Ramos (cell line): ENCODE measurements around the gene TMEM182.

ENCODE experiments used
- in situ Hi-C: fragments of 300-500 bp; cut with MboI; formaldehyde crosslinking; loops from one replicate; pipeline ENCODE4 v1.14.3; 2022; ENCODE audit warnings: low sequenced_read_pairs; ENCODE audit not compliant: unreplicated experiment

Gene TMEM182, protein sequence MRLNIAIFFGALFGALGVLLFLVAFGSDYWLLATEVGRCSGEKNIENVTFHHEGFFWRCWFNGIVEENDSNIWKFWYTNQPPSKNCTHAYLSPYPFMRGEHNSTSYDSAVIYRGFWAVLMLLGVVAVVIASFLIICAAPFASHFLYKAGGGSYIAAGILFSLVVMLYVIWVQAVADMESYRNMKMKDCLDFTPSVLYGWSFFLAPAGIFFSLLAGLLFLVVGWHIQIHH

DNA sequence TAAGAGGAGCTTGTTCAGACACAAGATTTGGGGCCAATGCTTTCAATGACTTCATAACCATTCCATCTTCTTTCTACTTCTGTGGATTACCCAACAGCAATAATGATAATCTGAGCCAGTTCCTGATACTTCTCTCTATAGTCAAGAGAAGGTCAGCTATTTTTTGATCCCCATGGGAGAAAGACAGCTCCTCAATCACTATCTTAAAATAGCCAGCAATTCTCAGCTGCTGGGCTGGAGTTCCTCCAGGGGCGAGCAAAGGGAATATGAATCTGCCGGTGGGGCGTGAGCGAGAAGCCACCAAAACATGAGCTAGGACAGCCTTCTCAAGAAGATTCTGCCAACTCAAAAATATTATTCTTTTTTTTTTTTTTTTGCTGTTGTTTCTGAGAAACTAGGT lies at the start of gene TMEM182:
Gene TMEM182 (plus strand): TSS at position 269 of the 400 bp plus-strand sequence. CDS start 187 bp downstream, outside the sequence.
- in situ Hi-C loops = no loop called here

- in situ Hi-C loops = no loop called here
Observed at GRCh38 chr2:102717308-102718018, 44.4 kb upstream of the TMEM182 start.

DNA sequence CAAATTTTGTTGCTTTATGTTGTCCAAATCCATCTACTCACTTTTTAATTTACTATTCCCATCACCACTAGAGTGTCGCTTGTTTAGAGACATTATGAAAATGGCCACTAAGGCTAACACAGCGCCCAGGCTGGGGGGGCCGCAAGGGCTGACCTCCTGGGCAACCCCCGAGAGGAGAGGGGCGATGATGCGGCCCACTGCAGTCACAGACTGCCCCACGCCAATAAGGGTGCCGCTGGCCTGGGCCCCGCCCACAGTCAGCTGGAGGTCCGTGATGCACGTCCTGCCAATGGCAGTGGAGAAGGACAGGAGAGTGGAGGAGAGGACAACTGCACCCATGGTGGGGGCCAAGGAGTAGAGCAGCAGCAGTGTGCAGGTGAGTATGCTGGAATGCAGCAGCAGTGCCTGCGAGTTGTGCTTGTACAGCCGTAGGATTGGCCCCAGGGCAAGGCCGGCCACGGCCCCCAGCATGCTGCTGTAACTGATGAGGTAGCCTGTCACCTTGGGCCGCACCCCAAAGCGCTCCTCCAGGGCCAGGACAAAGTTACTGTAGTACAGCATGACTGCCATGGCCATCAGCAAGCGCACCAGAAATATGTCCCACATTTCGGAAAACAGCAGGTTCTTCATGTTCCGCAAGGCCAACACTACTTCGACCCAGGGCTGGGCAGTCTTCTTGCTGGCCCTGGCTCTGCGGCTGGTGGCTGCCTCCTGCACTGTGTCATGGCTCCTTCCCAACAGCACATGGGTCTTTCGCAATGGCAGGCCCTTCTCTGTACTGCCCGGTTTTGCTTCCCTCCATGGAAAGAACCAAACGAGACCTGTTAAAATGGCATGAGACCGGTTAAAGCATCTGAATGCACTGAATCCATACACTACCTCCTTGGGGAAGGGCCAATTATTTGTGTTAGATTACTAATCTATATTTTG lies 43.2 kb upstream of the TMEM182 start:
- in situ Hi-C loops = no loop called here

- in situ Hi-C loops = no loop called here
Observed at GRCh38 chr2:102724016-102724490, 37.8 kb upstream of the TMEM182 start.

- in situ Hi-C loops = no loop called here
Observed at GRCh38 chr2:102724553-102724952, 37.3 kb upstream of the TMEM182 start.

GRCh38 chr2:102726128-102727087 lies 35.4 kb upstream of the TMEM182 start:
- in situ Hi-C loops = no loop called here

- in situ Hi-C loops = no loop called here
Observed at GRCh38 chr2:102735416-102736109, 26.3 kb upstream of the TMEM182 start.

DNA sequence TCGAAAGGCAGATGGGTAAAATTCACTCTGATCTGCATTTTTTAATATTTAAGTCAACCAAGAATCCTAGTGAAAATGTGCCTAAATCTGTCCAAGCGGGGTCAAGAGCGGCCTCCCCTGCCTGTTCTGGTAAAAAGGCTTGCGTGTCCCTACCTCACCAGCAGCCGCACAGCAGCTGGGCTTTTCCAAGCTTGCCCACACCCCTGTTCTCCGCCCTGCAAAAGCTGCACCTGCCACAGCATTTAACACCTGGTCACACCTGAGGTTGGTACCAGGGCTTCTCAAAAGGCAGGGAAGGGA lies 25.8 kb upstream of the TMEM182 start:
- in situ Hi-C loops = no loop called here

GRCh38 chr2:102736410-102737409 lies 25.1 kb upstream of the TMEM182 start:
- in situ Hi-C loops = no loop called here

GRCh38 chr2:102737431-102737830 lies 24.4 kb upstream of the TMEM182 start:
- in situ Hi-C loops = no loop called here

- in situ Hi-C loops = no loop called here
Observed at GRCh38 chr2:102743259-102743658, 18.6 kb upstream of the TMEM182 start.

DNA sequence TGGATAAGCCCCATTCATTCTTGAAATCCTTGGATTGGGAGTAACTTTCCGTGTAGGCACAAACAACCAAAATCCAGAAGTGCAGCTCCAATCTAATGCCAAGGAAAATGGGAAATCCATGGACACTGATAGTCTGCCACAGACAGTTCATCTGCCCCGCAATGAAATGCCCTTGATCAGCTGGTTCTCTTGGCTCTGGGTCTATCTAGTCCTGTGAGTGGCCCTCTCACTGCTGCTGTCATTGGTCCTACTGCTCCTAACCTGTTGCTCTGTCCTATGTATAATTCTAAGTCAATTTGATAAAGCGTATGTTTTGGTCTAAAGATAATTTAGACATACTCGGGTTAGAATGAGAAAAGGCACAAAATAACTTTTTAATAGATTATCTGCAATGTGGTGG lies 13.7 kb upstream of the TMEM182 start:
- in situ Hi-C loops = no loop called here

DNA sequence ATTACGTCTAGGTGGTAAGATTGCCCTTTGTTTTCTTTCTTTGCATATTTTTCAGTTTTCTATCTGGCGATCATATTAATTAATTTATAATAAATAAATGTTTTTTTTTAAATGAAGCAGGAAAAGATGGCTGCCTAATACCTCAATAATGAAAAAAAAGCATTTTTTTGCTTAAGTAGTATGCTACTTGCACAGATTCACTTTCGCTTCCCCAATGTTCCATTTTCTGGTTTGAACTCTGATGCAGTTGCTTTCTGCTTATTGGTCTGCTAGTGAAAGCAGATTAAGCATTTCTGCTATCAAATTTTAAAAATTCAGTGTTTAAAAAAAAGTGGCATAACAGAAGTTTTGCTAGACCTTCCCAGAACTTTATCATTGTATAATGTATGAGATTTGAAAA lies 11.9 kb upstream of the TMEM182 start:
- in situ Hi-C loops = no loop called here

- in situ Hi-C loops = no loop called here
Observed at GRCh38 chr2:102753563-102754159, 8.2 kb upstream of the TMEM182 start.

- in situ Hi-C loops = no loop called here
Observed at GRCh38 chr2:102754456-102755145, 7.2 kb upstream of the TMEM182 start.

GRCh38 chr2:102755284-102755683 lies 6.5 kb upstream of the TMEM182 start:
- in situ Hi-C loops = no loop called here

DNA sequence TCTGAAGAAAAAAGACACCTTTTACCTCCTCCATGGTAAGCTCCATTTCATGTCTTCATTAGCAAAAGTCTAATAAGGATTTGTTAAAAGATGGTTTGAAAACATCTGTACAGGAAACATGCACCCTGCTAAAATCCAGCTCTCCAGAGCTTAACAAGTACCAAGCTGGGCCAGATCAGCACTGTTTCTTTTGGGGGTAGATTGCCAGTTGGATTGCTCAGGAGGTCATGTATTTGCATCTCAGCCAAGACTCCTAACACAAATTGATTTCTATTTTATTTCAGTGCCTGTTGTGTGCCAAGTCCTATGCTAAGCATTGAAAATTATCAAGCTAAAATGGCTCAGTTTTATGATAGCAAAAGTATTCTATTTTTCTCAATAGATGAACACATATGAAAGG lies 3.4 kb upstream of the TMEM182 start:
- in situ Hi-C loops = no loop called here
